HG02981 (cell line): ENCODE results near the gene CCR5.

Source experiments
- ATAC-seq: cut with Tn5 transposase; IDR thresholded peaks from one replicate; pipeline ENCODE4 v1.9.1; 2021; ENCODE audit warnings: mild to moderate bottlenecking, moderate library complexity; ENCODE audit not compliant: unreplicated experiment

Gene CCR5

GRCh38 chr3:46406443-46406787, 35.7 kb downstream of the CCR5 start:
- no peak for ATAC-seq

DNA sequence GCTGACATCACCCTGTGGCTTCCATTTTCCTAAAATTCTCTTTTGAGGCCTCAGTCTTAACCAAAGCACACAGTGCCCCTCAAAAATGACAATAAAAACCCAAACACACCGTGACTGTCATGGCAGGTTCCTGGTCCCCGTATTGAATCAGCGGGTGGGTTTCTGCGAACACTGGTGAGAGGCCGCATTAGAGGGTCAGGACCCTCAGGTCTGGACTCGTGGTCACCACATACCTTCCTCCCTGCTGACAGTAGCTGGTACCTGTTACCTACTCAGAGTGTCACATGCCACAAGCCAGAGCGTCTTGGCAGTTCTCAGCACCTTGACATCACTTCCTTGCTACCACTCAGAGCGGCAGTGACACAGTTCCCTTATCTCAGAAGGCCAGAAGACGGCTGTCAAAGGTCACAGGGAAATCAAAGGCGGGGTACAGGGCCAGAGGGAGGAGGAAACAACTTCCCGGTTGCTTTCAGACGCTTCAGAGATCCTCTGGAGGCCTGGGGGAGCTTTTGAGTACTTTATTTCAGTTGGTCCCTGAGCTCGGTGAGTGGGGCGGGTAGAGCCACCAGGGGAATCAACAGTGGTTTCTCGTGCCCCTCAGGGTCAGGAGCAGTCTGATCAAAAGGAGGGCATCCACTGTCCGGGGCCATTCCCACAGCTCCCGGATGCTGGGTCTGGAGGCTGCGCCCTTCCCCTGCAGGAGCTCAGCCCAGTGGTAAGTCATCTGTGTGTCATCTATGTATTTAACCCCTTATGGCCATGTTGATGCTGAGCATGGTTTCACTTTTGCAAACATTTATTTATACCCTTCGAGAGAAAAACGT, 36.3 kb downstream of the CCR5 start, which contains the start of the genes CCR5AS and CCRL2:
Gene CCR5AS, minus strand, starts transcription at position 279 of the 824 bp plus-strand sequence.
Gene CCRL2, plus strand, starts transcription at position 472 of the 824 bp plus-strand sequence. CDS start 821 bp downstream, outside the sequence.
- no peak for ATAC-seq

- no peak for ATAC-seq
These were observed 37.2 kb downstream of the CCR5 start for GRCh38 chr3:46407970-46408369.

GRCh38 chr3:46408853-46409252, 38.1 kb downstream of the CCR5 start:
- ATAC-seq = no peak

GRCh38 chr3:46409739-46410489, 39.2 kb downstream of the CCR5 start:
- no peak for ATAC-seq

GRCh38 chr3:46410669-46411068, 39.9 kb downstream of the CCR5 start:
- no peak for ATAC-seq

GRCh38 chr3:46411271-46411670, 40.5 kb downstream of the CCR5 start:
- no peak for ATAC-seq

DNA sequence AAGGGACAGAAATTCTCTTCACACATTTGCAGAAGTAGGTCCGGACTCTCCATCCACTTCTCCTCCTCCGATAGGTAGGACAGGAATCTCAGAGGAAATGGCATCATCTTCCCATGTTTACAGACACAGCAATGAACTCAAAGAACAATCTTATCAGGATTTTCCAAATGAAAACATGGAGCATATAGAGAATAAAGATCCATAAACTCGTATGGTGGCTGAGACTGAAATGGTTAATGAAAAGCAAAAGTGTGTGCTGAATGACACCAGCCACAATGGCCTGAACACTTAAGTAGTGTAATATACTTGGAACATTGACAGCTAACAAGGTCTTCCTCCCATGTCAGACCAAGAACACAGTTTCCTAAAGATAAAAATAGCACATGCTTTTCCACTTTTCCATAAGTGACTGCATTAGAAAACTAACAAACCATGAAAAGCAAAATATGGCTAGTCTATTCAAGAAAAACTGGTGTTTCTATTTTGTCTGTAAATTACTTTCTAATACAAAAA, 42.1 kb downstream of the CCR5 start:
- ATAC-seq = no peak

- no peak for ATAC-seq
These were observed 43.2 kb downstream of the CCR5 start for GRCh38 chr3:46413951-46414350.

- ATAC-seq = no peak
These were observed 44.0 kb downstream of the CCR5 start for GRCh38 chr3:46414739-46415138.

DNA sequence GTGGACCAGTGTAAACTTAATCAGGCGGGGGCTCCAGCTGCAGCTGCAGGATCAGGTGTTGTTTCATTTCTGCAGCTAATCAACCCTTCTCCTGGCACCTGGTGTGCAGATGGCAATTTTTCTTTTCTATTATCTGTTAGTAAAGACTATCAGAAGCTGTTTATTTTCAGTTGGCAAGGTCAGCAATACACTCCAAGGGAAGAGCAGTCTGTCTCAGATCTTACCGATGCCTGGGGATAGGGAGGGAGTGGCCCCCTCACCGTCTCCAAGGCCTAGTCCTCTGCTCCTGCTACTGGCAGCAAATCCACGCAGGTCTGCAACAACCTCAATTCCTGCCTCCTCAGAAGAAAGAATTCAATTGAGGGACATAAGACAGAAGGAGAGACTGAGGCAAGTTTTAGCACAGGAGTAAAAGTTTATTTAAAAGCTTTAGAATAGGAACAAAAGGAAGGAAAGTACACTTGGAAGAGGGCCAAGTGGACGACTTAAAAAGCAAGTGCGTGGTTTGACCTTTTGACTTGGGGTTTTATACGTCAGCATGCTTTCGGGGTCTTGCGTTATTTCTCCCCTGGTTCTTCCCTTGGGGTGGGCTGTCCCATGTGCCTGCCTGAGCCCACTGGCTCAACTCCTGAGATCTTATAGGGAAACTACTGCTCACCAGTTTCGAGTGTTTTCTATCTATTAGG, 45.5 kb downstream of the CCR5 start:
- no peak for ATAC-seq

DNA sequence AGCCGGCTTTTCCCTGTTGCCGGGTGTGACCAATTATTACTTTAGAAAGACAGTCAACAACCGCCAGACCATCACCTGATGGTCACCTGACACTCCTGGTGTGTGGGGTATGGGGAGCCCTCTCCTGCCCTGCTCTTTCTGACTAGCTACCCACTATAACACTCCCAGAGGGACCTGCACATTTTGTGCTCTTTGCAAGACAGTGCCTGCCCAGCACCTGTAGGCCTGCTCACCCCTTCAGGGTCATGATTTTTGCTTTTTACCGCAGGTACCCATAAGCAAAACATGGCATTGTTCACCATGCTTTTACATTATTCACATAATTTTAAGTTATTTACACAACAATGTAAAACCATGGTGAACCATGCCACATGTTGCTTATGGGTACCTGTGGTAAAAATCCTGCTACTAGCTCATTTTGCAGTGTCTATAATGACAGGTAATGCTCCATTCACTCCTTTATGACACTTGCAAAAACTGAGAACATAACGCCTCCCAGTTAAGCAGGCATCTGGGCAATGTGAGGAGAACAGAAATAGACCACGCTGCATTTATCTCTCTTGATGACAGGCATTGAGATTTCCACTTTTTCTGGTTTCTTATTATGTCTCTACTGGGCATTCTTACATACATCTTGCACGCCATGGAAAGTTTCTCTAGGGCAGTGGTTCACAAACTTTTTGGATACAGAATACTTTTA, 46.2 kb downstream of the CCR5 start:
- no peak for ATAC-seq

DNA sequence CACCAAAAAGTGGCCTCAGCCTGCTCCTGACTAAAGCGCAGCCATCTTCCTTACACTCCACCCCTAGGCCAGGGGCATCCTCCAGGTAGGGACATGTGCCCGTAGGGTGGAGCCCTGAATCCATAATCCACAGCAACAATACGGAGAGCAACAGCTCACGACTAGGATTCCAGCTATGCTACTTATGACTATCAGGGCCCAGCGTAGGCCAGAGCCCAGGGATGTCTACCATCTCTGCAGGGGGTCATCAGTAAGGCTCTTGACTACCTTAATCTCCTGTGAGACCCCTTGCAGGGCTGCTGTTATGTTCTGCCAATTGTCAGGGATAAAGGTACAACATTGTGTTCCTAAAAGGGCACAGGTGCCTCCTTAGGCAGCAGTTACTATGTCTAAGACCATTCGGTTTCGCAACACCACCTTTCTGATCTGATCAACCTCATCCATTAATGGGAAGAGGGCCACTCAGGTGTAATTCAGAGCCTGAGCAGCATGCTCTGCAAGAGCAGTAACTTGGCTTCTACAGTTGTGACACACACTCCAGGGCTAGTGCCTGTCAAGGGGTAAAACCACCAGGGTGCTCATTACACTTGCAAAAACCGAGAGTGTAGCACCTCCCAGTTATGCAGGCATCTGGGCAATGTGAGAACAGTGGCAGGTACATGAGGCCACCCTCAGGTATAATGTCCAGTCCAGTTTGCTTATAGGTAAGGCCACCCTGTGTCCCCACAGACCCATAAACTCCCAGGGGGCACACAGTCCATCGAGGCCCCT, 47.3 kb downstream of the CCR5 start:
- no peak for ATAC-seq

GRCh38 chr3:46419816-46420215, 49.1 kb downstream of the CCR5 start:
- ATAC-seq = no peak

DNA sequence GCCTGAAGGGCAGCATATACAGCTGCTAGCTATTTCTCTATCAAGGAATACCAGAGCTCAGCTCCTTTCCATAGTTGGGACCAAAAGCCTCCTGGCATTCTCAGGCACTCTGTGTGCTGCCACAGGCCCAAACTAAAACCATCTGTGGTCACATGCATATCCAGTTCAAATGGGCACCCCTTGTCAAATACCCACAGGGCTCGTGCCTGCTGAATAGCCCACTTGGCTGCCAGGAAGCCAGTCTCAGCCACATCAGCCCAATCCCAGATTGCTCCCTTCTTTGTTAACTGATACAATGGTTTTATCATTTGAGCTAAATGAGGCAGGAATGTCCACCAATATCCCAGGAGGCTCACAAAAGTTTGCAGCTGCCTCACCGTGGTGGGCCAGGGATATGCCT, 50.2 kb downstream of the CCR5 start:
- no peak for ATAC-seq

DNA sequence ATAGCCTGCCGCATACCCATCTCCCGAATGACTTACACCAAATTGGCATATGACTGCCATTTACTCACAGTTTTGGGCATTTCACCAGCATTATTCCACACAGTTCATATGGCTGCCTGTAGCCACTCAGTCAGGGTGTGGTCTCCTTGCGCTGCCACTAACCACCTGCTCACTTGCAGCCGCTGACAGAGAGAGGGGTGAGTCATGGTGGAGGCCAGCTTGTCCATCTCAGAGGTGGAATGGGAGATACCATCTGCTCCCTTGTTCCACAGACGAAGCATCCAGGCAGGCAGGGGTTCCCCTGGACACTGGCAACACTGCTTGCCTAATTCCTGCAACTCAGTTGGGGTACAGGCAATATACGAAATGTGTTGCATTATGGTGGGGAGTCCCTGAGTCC, 51.9 kb downstream of the CCR5 start:
- no peak for ATAC-seq

DNA sequence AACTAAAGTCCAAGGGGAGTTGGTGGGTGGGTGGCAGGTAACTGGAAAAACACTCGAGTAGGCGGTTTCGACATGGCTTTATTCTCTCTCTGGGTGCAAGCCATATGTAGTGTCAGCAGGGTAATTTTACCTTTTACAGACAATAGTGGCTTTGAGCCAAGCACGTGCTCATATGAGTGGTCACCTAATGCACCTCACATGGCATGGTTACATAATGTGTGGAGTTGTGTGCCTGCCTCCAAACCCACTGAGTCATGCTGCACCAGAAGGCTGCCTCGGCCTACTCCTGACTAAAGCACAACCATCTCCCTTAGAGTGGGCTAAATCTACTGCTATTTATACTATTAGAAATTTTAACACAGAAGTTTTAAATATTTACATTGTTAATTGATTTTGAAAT, 52.8 kb downstream of the CCR5 start:
- ATAC-seq = no peak
